NCI-H526 treated with DMSO at 0.1 percent for 48 hours (cell line): Measurements from ENCODE around the gene SRD5A3.

Source experiments
- DNase-seq: peaks from one replicate; lab custom pipeline; 2025; lab: John Stamatoyannopoulos, UW

Gene SRD5A3

GRCh38 chr4:55409468-55410171 lies 63.6 kb downstream of the SRD5A3 start:
- DNase-seq = no peak

- DNase-seq = no peak
Observed at GRCh38 chr4:55410431-55410830, 64.4 kb downstream of the SRD5A3 start.

- DNase-seq = no peak
Observed at GRCh38 chr4:55411621-55412020, 65.6 kb downstream of the SRD5A3 start.

GRCh38 chr4:55416176-55416575 lies 70.1 kb downstream of the SRD5A3 start:
- no peak for DNase-seq
